HG02571 (cell line): ENCODE data around the gene KCTD10.

ENCODE experiments used
- ATAC-seq: cut with Tn5 transposase; IDR thresholded peaks from one replicate; pipeline ENCODE4 v1.9.1; 2021; ENCODE audit warnings: mild to moderate bottlenecking, moderate library complexity; ENCODE audit not compliant: unreplicated experiment

Gene KCTD10

GRCh38 chr12:109494348-109494881, 17.3 kb upstream of the KCTD10 start:
- ATAC-seq, result no peak

GRCh38 chr12:109493938-109494337, 16.8 kb upstream of the KCTD10 start:
- ATAC-seq, result no peak

GRCh38 chr12:109493090-109493489, 16.0 kb upstream of the KCTD10 start:
- ATAC-seq, result no peak

DNA sequence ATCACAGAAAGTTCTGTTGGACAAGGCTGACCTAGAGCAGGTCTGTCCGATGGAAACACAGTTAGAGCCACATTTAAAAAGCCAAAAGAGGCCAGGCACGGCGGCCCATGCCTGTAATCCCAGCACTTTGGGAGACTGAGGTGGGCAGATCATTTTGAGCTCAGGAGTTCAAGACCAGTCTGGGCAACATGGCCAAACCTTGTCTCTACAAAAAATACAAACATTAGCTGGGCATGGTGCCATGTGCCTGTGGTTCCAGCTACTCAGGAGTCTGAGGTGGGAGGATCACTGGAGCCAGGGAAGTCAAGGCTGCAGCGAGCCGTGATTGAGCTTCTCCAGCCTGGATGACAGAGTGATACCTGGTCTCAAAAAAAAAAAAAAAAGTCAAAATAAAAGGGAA, 15.3 kb upstream of the KCTD10 start:
- no peak for ATAC-seq

DNA sequence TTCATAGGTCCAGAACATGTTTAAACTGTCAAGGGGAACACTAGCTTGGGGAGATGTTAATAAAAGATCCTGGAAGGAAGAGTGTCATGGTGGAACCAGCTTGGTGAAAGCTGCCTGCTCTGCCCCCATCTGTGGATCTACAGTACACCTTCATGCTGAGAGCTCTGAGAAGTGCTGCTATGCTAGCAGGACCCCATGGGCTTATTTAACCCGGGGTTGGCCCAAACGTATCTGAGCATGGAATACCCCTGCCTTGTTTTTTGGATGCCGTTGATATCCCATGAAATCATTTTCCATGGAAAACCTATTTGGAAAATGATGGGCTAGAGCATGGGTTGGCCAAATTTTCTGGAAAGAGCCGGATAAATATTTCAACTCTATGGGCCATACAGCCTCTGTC, 14.6 kb upstream of the KCTD10 start:
- ATAC-seq, result no peak

- ATAC-seq, result no peak
Observed at GRCh38 chr12:109489955-109490565, 13.0 kb upstream of the KCTD10 start.

DNA sequence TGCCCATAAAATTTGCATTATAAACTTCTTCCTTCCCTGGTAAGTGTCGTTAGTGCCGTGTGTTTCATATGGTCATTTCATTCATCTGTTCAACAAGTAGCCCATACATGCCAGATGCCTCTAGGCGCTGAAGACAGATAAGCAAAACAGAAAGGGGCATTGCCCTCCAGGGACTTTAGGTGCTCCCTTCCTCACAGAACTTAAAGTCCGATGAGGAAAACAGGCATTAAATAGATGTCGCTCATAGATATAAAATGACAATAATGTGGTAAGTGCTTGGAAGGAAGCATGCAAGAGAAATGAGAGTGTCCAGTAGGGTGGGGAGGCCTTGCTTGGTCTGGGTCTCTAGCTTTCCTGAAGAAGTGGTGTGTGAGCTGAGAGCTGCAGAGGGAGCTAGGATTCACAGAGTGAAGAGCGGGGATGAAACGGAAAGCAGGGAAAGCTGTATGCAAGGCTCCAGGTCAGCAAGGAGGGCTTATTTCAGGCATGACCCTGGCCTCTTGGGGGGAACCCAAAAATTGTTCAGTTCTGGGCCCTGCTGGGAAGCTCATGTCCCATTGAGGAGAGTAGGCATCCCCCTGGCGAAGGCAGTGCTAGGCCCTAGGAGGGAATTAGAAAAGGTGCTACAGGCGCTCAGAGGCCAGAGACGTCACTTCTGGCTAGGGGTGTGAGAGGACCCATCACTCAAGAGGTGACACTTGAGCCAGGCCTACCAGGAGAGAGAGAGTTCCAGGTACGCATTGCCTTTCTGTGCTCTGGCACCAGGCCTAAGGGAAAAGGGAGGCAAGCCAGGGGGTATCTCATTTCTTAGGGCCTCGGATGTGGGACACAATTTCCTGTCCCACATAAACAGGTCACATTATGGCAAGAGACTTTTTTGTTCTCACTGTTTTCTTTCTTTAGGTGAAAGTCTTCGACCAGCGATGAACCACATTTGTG, 12.2 kb upstream of the KCTD10 start:
- ATAC-seq, result no peak

DNA sequence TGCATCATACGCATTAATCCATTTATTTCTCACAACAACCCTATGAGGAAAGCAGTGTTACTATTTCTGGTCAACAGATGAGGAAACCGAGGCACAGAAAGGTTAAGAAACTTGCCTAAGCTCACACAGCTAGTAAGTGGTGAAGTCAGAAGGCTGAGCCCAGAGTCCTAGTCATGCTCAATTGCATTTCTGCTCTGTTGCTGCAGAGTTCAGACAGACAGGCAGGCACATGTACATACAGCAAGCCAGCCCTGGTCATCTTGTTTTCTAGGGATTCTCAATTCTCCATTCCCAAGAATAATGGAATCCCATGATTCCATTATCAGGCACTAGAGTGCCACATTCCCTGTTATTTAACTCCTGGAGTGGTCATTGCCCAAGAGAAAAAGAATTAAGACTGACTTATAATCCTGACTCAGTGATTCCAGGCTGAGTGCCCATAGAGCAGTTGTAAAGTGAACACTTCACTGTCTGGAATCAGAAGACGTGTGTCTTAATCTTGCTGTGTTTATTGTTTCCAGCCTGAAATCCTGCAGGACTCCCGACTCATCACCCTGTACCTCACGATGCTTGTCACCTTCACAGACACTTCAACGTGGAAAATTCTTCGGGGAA, 11.1 kb upstream of the KCTD10 start:
- no peak for ATAC-seq

- ATAC-seq, result no peak
Observed at GRCh38 chr12:109487181-109488050, 10.3 kb upstream of the KCTD10 start.

GRCh38 chr12:109485201-109485600, 8.1 kb upstream of the KCTD10 start:
- no peak for ATAC-seq

DNA sequence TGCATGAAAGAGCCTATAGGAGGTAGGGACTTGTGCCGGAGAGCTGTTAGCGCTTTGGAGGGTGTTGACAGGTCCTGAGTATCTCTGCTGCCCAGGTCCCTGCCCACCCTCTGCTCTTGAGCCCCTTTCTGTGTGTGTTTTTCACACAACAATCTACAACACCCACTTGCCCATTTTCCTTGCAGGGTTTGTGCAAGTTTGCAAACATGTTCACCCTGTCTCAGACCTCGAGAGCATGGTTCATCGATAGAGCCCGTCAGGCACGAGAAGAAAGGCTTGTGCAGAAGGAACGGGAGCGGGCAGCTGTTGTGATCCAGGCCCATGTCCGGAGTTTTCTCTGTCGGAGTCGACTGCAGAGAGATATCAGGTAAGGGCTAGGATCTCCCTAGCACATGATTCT, 6.2 kb upstream of the KCTD10 start:
- ATAC-seq, result no peak

- no peak for ATAC-seq
Observed at GRCh38 chr12:109482894-109483293, 5.8 kb upstream of the KCTD10 start.

DNA sequence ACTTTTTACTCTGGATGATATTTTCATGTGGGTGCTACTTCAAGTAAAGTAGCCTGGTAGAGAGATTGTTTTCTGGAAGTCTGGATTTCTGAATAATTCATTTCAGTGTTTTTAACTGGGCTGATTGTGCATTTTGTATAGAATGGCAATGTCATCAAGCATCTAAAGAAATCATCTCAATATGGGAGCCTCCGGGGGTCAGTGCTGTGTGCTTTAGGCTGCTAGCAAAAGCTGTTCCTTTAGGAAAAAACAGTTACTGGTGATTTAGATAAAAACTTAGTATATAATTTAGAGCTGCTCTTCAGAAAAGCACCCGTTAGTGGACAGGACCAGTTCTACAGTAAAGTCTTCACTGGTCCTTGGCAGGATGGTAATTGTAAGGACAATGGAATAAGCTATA, 5.4 kb upstream of the KCTD10 start:
- no peak for ATAC-seq

GRCh38 chr12:109481863-109482262, 4.8 kb upstream of the KCTD10 start:
- ATAC-seq, result no peak

- ATAC-seq, result no peak
Observed at GRCh38 chr12:109480356-109480755, 3.3 kb upstream of the KCTD10 start.

DNA sequence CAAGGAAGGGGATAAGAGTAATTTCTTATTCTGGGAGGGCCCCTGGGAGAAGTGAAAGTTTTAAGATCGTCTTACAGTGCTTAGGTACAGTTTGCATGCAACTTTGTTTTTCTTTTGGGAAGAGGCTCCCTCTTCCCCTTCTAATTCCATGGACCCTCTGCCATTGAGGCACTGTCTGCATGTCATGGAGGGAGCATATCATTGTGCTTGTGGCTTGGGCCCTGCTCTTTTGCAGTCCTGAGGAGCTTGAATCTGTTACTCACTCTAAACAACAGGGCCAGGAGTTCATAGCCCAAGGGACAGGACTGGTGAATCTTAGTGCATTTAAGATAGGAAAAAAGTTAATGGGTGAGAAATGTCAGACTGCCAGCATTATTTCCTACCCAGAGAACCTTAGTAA, 2.7 kb upstream of the KCTD10 start:
- no peak for ATAC-seq

DNA sequence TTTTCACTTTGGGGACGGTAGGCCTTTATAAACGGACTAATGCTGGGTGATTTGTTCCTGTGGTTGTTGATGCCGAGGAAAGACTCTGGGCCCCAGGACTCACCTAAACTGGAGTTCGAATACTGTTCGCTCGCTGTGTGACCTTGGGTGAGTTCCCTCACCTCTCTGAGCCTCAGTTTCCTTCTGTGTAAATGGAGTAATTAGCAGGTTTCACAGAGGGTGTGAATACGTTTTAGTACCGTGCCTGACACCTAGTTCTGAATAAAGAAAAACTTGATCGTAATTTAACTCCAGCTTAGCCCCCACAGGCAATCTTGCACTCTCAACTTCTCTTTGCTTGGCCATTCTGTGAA, 839 bp upstream of the KCTD10 start:
- no peak for ATAC-seq

DNA sequence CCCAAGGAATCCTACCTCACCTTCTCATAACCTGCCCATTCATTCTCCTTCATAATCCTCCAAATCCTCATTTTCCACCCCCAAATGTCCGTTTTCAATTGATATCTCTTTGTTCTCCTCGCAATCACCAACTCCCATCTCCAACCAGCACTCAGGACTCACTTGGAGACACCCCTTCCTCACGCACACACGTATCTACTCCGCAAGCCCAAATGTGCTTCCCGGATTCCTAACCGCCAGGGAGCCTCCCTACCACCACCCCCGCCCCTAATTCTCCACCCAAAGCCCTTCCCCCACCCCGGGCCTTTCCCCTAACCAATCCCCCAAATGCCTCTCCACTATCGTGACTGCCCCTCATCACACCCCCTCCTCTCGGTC, 304 bp downstream of the KCTD10 start:
- no peak for ATAC-seq

DNA sequence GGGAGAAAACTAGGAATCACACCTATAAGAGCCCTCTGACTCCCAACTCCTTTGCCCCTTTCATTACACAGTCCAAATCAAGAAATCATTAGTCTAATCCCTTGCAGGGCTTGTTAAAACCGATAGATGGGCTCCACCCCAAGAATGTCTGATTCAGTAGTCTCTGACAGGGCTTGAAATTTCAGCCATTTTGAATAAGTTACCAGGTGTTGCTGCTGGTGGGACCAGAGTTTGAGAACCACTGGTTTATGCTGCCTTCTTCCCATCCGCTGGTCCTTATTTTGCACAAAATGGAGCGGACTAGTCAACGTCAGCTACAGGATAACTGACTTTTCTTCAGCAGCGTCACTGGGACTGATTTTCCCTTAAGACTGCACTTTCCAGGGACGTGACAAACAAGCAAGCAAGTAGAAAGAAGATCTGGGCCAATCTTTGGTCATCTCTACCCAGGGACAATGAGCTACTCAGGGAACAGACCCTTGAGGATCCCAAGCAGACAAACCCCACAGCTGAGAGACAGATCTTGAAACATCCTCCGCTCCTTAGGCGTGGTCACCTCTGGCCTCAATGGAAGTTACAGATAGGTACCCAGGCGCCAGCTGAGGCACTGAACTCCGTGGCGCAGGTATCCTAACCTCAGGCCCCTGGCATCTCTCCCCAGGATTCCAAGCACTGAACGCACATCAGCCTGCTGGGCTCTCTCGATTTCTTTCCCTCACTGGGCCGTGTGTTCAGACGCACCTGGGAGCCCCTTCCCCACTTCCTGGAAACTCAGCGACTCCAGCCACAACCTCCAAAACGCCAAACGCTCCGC, 900 bp downstream of the KCTD10 start:
- no peak for ATAC-seq

DNA sequence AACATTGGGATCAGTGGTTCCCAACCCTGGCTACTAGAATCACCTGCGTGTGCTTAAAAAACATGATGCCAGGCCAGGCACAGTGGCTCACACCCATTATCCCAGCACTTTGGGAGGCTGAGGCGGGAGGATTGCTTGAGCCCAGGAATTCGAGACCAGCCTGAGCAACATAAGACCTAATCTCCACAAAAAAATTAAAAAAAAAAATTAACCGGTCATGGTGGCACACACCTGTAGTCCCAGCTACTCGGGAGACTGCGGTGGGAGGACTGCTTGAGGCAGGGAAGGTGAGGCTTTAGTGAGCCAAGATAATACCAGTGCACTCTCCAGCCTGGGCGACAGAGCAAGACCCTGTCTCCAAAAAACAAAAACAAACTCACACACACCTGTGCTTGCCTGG, 2.0 kb downstream of the KCTD10 start:
- no peak for ATAC-seq
